Measurements from ENCODE around the gene ID3.
A peak's percentile ranks its signal among the peaks of the same experiment; 100 is the strongest.

The ID3 gene, protein sequence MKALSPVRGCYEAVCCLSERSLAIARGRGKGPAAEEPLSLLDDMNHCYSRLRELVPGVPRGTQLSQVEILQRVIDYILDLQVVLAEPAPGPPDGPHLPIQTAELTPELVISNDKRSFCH

DNA sequence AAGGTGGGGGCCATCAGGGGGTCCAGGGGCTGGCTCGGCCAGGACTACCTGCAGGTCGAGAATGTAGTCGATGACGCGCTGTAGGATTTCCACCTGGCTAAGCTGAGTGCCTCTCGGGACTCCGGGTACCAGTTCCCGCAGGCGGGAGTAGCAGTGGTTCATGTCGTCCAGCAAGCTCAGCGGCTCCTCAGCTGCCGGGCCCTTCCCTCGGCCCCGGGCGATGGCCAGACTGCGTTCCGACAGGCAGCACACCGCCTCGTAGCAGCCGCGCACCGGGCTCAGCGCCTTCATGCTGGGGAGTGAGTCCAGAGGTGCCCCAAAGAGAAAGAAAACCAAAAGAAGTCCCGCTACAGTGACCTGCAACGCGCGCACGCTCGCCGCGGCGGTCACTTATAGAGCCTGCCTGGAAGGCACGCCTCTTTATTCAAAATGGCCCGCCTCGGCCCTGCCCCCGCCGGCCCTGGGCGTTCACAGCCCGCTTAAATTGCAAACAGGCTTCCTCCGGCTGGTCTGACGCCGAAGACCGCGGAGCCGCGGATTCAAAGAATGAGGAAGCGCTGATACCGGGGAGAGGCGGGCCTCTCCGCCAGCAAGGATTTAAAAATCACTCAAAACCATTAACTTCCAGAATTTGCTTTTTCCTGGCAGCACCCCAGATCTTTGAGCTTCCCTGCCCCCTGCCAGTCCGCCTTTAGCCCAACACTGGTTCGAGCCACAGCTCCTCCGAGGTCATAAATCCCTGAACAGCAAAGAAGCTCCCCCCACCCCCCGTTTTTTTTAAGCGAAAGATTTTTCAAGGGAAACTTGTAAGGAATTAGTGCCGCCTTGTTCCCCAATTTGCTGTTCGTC, at the start of gene ID3:
Gene ID3, minus strand, starts transcription at position 366 of the 849 bp plus-strand sequence. Its CDS starts 75 bp downstream, at position 291.
- DNase-seq, result peak; percentile 86

DNA sequence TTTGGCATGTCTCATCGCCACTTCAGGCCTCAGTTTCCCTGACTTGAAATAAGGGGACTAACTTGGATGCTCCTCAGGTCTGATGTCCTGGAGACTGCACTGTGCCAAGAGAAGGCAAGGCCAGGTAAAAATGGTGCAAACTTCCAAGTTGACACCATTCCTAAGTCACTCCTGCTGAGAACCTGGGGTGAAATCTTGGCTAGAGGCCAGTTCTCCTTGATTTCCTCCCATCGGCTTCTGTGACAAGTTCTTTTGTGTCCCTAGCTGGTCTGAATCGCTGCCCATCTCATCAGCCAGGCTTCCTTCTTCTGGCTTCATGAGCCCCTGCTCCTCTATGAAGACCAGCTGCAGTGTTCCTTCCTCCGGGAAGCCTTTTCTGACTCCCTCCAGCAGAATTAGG, 48.6 kb upstream of the ID3 start:
- no peak for DNase-seq

DNA sequence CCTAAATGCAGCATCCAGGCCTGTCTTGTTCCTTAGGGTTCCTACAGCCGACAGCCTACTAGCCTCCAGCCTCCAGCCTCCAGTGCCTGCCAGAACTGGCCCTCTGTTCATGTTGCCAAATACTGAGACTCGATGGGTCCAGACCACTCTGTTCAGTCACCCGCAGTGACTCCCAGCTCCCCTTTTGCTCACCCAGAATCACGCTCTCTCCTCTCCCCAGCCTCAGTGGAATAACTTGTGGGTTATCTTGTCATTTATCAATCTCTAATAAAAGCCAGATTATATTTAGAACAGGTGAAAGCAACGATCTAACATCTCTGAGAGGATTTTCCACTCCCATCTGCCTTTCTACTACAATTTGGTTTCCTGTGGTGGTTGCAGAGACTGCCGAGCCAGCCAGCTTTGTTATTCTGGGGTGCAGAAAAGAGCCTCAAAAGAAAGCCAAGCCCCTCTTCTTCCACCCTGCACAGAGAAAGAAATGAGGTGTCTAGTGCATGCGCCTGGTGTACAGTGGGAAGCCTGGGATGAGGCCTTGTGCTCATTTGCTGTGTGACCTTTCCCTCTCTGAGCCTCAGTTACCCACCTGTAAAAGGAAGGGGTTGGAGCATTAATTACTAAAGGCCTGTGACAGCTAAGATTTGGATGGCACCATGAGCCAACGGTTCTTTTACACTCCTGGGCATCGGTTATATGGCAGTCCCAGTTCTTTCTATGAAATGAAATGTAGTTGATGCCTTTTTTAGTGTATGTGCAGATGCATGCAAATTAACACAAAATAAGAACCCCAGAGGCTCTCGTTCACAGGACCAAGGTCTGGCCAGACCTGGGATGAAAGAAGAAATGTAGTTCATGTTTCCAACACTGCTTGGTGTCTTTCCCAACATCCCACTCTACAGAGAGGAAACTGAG, 42.9 kb upstream of the ID3 start:
- DNase-seq, result no peak

DNA sequence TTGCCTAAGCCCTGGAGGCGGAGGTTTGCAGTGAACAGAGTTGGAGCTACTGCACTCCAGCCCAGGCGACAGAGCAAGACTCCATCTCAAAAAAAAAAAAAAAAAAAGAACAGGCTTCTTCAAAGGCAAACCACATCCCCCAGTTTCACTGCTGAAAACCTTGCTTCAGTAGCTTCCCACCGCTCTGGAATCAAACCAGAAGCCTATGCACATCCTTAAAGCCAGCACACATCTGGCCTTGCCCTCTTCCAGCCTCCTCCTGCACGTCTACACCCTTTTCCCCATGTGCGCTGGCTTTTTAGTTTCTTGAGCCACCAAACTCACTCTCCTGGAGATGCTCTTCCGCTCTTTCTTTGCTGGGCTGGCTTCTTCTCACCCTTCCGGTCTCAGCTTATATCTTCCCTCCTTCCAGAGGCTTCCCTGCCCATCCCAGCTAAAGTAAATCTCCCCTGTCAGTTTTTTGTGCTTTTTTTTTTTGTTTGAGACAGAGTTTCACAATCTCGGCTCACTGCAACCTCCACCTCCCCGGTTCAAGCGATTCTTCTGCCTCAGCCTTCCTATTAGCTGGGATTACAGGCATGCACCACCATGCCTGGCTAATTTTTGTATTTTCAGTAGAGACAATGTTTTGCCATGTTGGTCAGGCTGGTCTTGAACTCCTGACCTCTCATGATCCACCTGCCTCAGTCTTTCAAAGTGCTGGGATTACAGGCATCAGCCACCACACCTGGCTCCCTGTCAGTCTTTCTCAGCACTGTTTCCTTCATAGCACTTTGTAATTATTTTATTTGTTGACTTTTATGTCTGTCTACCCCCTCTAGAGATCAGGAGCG, 42.0 kb upstream of the ID3 start:
- DNase-seq, result no peak

DNA sequence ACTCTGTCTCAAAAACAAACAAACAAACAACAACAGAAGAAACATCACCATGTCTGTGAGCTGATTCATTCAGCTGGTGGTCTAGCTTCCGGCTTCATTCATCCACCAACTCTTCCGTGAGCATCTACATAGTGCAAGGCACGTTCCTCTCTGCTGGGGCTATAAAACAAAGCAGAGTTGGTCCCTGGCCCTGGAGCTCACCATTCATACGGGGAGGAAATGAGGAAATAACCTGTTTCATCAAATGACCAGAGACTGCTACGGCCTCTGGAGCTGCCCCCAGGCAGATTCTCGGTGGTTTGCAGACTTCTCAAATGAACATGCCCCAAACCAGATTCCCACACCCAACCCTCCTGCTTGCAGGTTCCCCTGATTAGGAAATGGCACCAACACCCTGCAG, 41.0 kb upstream of the ID3 start:
- DNase-seq, result no peak

DNA sequence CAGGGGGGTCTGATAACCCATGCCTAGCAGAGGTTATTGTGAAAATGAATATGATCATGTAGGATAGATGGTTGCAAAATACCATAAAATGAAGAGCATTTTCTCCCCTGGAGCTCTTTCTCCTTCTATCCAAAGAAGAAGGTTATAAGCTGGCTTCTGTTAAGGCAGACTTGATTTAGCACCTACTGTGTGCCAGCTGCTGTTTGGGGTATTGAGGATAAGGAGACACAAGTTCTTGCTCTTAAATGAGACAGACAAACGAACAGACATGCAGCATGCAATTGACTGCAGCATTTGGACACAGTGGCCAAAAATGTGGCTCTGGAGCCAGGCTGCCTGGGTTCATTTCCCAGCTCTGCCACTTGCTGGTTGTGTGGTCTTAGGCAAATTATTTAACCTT, 39.8 kb upstream of the ID3 start:
- no peak for DNase-seq

DNA sequence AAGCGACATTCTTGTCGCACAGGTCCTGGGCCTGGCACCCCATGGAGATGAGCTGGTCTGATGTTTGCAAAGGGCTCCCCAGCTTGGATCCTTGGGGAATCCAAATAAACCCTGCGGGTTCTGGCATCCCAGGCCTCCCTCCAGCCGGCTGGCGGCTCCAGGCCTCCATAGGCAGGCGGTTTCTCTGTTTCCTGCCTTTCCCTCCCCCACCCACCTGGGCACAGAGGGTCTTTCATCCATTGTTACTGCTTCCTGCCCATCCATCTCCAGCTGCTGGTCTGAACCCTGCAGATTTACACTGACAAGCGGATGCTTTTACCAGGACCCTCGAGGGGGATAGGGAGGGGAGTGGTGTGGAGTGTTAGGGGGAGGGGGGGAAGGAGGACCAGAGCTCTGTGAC, 39.1 kb upstream of the ID3 start:
- DNase-seq, result no peak

DNA sequence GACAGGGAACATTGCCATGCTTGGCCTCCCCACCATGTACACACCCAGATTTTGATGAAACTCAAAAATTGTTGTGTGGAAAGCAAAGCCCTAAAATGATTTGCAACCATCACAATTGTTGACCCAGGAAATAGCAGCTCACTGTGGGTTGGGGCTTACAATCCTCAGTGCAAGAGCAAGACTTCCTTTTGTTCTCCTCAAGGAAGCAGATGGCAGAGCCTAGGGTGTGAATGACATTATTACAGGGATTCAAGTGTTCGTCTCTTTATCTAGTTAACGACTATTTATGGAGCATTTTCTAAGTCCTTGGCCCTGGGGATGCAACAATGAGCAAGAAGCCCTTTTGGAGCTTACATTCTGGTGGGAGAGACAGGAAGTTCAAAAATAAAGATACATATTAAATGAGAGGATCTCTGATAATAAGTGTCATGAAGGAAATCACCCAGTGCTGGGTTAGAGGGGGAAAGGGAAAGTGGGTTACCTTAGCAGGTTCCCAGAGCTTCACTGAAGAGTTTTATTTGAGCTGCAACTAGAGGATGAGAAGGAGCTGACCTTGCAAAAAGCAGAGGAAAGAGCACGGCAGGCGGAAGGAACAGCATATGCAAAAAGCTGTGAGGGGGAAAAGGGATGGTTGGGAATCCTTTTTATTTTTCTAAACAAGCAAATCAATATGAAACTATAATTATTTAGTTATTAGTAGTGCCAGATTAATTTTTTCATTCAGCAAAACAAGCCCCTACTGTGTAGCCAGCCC, 38.5 kb upstream of the ID3 start:
- DNase-seq, result no peak

DNA sequence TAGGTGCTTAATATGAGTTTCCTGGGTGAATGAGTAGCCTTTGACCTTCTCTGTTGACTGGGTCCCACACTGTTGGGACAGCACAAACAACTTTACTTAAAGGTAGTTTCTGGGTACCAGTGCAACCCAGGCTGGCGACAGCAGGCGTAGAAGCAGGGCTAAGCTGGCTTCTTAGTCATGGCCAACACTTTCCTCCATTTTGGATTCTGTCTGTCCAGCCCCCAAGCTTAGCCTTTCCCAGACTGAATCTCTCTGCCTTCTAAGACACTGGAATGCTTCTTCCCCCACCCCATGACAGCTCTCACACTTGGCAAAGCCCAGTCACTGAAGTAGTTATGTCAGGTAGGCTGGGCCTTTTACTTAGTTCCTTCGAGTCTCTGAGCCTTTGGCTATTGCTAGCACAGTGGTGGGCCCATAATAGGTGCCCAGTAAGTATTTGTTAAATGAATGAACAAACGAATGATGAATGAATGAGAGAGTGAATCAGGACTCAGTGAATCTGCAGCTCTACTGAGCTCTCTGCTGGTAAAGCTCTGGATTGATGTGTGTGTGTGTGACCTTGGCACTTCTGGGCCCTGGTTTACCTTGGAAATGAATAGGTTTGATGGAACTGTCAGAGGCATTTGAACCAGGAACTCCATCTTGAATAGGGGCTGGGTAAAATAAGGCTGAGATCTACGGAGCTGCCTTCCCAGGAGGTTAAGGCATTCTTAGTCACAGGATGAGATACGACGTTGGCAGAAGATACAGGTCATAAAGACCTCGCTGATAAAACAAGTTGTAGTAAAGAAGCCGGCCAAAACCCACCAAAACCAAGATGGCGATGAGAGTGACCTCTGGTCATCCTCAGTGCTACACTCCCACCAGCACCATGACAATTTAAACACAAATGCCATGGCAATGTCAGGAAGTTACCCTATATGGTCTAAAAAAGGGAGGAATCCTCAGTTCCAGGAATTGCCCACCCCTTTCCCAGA, 37.4 kb upstream of the ID3 start:
- no peak for DNase-seq

DNA sequence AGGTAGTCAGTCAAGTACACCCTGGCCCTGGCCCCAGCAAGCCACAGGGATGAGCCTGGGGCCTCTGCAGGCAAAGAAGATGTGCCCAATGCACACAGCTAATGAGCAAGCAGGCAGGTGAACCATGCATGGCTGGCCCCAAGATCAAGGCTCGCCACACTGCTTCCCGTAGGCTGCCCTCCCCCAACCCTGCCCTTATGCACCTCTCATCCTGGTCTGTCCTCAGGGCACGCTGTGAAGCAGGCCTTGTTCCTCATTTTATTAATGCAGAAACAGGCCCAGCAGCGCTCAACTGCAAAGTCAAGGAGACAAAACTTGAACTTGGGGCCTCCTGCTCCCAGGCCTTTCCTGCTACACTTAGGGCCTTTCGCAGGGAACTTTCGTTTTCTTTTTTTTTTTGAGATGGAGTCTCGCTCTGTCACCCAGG, 35.6 kb upstream of the ID3 start:
- no peak for DNase-seq

DNA sequence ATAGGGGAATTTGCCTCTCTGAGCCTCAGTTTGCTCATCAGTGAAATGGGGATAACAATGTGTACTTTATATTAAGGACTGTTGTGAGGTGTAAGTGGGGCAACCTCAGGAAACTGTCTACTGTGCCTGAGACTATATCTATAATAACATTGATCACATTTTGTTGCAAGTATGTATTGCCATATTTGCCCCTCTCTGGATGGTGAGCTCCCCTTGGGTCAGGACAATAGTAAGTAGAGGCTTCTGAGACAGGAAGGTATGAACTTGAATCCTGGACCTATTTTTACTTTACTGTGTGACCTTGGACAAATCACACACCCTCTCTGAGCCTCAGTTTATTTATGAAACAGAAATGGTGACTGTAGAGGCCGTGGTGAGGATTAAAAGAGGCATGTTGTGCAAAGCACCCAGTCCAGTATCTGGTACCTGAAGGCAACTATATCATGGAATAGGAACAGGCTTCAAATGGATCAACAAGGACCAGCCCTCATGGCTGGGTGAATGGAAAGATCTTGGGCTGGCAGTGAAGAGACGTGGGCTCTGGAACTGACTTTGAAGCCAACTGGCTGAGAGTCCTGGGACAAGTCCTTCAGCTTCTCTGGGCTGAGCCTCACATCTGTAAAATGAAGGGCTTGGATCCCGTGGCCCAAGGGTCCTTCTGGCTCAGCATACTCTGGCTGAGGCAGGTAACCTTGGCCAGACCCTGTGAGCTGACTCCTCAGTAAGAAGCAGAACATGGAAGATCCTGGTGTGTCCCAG, 35.0 kb upstream of the ID3 start:
- no peak for DNase-seq

DNA sequence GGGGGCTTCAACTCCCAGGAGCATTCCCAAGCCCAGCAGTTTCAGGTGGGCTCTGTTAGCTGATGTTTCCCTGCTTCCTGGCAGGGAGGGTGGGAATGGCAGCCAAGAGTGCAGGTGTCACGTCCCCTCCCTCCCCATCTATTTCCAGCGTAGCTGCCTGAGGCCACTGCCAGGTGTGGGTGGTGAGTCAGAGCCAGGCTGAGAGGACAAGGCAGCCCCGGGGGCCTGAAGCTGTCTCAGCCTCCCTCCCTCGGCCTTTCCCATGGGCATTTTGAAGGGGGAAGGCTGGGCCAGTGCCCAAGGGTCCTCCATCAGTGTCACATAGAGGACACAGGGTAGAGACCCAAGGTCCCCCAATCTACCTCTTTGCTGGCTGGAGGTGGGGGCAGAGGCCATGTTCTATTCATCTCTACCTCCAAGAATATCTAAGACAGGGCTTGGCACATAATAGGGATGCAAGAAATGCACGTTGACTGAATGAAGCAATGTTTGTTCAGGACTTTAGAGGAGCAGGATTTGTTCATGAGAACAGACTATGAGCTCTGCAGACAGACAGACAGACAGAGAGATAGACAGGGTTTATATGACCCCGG, 34.4 kb upstream of the ID3 start:
- no peak for DNase-seq

DNA sequence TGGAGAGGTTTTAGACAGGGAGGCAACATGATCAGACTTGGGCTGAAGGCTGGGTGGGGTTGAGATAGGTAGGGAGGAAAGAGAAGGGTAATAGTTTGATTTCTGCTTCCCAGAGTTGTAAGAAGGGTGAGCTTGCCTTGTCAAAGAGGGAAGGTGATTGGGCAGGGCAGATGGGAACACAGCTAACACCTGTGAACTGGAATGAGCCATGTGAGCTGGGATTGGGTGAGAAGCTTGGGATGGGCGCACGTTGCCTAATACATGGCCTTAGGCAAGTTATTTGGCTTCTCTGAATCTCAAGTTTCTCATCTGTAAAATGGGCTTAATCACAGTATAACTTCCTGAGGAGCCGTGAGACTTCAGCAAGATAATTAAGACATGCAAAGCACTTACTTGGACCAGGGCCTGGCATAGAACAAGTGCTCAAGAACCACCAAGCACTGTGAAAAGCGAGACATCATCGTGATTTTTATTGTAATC, 33.8 kb upstream of the ID3 start:
- DNase-seq, result no peak

DNA sequence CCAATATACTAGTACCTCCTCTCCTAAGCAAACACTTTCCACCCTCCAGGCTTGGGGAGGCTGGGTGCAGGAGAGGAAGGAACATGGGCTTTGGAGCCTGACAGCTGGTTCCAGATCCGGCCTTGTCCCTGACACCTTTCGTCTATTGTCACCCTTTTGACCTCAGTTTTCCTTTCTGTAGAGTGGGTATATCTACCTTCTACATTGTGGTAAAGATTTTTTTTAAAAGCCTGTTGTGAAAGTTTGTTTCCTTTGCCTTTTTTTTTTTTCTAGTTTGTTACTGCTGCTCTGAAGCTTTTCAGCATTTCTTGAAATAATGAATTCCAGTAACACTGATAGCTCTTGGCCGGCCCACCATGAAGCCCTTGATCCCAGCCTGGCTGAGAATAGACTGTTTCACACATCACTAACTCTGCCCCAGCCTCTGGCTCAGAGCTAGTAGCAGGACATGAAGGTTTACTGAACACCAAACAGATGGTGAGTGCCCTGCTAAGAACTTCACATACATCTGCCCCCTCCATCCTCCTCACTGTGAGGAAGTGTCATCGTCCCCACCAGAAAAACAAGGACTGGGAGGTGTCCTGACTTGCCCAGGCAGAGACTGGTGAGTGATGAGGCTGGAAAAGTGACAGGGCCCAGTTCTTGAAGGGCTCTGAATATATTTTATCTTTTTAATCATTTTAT, 33.0 kb upstream of the ID3 start:
- DNase-seq, result no peak

DNA sequence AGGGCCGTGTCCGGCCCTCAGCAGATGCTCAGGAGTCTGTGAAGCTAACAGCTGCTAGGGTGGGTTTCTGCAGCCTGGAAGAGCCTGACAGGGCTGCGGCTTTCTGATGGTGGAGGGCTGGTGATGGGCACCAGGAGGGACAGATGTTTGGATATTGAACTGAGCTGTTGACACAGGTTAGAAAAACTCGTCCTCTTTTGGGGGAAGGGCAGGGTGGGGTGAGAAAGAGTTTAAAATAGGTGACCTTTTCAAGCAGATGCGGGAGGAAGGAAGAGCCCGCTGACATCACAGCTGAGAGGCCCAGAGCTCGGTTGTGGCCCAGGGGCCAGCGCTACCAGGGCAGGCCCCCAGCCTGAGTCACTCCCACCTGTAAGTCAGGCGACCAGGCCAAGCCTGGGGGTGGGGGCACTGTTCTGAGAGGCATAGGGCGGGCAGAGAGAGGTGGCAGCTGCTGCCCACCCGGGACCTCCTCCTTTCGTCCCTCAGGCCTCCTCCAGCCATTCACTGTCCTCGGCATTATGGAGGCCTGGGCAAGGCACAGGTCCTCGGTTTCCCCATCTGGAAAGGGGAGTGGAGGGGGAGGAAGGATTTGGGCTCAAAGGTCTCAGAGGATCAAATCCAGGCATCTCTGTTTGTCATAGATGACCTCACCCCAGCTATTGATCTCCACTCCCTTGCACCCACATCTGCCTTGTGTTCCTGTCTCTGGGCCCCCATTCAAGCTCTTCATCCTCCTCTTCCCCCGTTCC, 32.3 kb upstream of the ID3 start:
- DNase-seq, result no peak

DNA sequence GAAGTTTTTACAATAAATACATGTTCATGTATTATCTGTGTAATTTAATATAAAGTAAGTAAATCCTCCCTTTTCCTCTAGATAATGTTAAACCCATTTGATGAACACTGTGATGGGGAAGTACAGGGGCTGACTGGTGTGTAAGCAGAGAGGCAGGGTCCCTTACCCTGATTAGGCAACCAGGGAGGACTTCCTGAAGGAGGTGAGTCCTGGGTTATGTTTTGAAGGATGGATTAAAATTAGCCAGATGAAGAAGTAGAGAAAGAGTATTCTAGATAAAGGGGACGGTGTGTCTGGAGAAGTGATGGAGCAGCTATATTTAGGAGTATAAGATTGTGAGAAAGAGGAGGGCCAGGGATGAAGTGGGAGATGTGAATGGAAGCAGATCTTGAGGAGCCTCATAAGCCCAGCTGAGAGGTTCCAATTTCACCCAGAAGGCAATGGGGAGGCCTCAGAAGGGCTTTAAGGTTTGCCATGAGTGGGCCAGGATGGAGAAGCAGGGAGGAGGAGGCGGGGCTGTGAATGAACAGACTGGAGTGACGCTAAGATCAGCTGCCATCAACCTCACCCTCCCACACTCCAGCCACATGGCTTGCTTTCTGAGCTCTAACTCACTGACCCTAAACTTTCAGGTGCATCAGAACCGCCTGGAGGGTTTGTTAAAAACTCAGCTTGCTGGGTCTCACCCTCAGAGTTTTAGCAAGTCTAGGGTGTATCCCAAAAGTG, 30.9 kb upstream of the ID3 start:
- no peak for DNase-seq

DNA sequence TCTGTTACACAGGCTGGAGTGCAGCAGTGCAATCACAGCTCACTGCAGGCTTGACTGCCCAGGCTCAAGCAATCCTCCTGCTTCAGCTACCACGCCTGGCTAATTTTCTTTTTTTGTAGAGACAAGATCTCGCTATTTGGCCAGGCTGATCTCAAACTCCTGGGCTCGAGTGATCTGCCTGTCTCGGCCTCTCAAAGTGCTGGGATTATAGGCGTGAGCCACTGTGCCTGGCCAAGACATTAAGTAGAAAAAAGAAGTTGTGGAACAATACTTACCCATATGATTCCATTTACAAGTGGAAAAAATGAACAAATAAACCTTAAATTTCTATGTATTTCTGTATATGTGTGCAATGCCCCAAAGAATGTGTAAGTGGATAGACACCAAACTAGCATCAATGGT, 30.3 kb upstream of the ID3 start:
- no peak for DNase-seq
